Activated CD4-positive, alpha-beta memory T cell treated with anti-CD3 and anti-CD28 coated beads for 36 hours (primary cell): ENCODE results near the gene ZNF611. TPM values are rescaled to one million over a fixed set of nuclear protein-coding genes. Genes with fewer than 3 reads are reported as not detected.
"Not testable (repeated sequence)": the region's sequence is repeated elsewhere in the genome, so short reads cannot be mapped to it uniquely, and the experiment has no call there.

Experiments used
- CTCF ChIA-PET: fragments of 350-600 bp; sonication (Branson Sonifier 250); formaldehyde crosslinking; loops from one replicate; lab custom pipeline; 2021; ENCODE audit warnings: antibody characterized with exemption, inconsistent platforms; lab: Charles Lee
- POLR2A ChIA-PET: fragments of 350-600 bp; sonication (Branson Sonifier 250); formaldehyde crosslinking; loops from one replicate; lab custom pipeline; 2021; ENCODE audit warnings: antibody characterized with exemption; lab: Charles Lee
- DNase-seq: peaks from one replicate; pipeline ENCODE4 v3.0.0-alpha.2; 2020
- H3K27ac Mint-ChIP-seq: one replicate; pipeline ENCODE4 v1.8.0; 2021; ENCODE audit warnings: mixed read lengths
- H3K27me3 Mint-ChIP-seq: one replicate; pipeline ENCODE4 v1.8.0; 2021; ENCODE audit warnings: mixed read lengths
- H3K36me3 Mint-ChIP-seq: one replicate; pipeline ENCODE4 v1.8.0; 2021; ENCODE audit warnings: mixed read lengths
- H3K4me1 Mint-ChIP-seq: one replicate; pipeline ENCODE4 v1.8.0; 2021; ENCODE audit warnings: low read depth, mixed read lengths
- H3K4me3 Mint-ChIP-seq: one replicate; pipeline ENCODE4 v1.8.0; 2021; ENCODE audit warnings: mild to moderate bottlenecking, mixed read lengths
- H3K9me3 Mint-ChIP-seq: one replicate; pipeline ENCODE4 v1.8.0; 2021; ENCODE audit warnings: mixed read lengths
- intact Hi-C: fragments of 100-400 bp; cut with micrococcal nuclease; formaldehyde crosslinking; loops from one replicate; pipeline ENCODE4 v1.15.1; 2023
- total RNA-seq, 2 experiments: library from RNA; stranded (reverse); gene quantifications; one replicate each; pipeline ENCODE4 v1.2.3, GENCODE V29; 2021

The ZNF611 gene
- total RNA-seq = 10 to 100 TPM; 17.9 to 20.3 TPM

- peak; percentile 99 for DNase-seq
- peaks cover 26% of the 10 kb centered on the region for H3K4me1 Mint-ChIP-seq
- H3K27me3 Mint-ChIP-seq = no peaks in the 10 kb centered on the region
- no peaks in the 10 kb centered on the region for H3K9me3 Mint-ChIP-seq
- H3K36me3 Mint-ChIP-seq = peaks cover 4% of the 10 kb centered on the region
- CTCF ChIA-PET = interaction anchor here (0.8 kb wide), 1 partner anchor 12 kb away, joined by 3 read pairs; no protein-coding TSS in a partner anchor
- POLR2A ChIA-PET = no interaction called here
- peak within 1 kb of the TSS; percentile 89 for H3K27ac Mint-ChIP-seq
- peak within 1 kb of the TSS; percentile 76 for H3K4me3 Mint-ChIP-seq
- intact Hi-C loops = loop anchor here (1.0 to 5.0 kb wide), 5 partner anchors 45 to 208 kb away; partner anchors contain the start of genes ZNF600, ZNF808 and ZNF83
Observed at GRCh38 chr19:52734893-52735661, at the start of gene ZNF611. ZNF611 (minus strand) TSS chr19:52735044; CDS start chr19:52715894, 19,150 bp downstream.

DNA sequence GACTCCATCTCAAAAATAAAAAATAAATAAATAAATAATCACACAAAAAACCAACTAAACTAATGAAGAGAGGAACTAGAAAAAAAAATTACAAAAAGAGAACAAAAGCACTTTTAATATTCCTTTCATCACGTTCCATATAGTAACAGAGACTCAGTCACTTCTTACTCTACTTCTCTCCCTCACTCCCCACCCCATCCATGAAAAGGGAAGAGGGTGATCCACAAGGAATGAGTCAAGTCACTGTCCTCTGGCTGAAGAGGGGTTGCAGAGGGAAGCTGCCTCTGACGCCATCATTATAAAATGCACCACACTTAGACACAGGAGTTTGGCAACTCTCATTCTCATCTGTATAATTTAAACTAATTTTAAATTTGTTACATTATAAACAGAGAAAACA, 48.0 kb upstream of the ZNF611 start:
- POLR2A ChIA-PET, DNase-seq, H3K4me3 Mint-ChIP-seq, H3K27ac Mint-ChIP-seq, H3K27me3 Mint-ChIP-seq, intact Hi-C loops, CTCF ChIA-PET: not testable (repeated sequence)
- H3K36me3 Mint-ChIP-seq = peaks cover 47% of the 10 kb centered on the region
- H3K4me1 Mint-ChIP-seq = peaks cover 46% of the 10 kb centered on the region
- peaks cover 25% of the 10 kb centered on the region for H3K9me3 Mint-ChIP-seq

DNA sequence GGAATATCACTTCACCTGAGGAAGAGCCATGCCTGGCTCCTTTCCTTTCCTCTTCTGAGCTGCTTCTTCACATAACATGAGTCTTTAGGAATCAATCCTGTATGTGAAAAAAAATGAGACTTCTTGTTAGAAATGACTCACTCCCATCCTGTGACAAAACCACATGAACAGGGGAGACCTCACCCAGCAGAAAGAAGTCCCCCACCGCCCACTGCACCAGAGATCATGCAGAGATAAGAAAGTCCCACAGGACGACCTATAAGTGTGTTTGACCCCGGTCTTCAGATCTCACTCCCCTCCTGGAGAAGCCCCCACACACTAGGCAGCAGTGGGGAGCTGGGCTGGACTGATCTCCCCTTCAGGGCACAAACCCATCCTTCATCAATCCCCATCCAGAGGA, 44.0 kb upstream of the ZNF611 start:
- peaks cover 23% of the 10 kb centered on the region for H3K4me1 Mint-ChIP-seq
- peaks cover 32% of the 10 kb centered on the region for H3K9me3 Mint-ChIP-seq
- no peaks in the 10 kb centered on the region for H3K27me3 Mint-ChIP-seq
- peaks cover 71% of the 10 kb centered on the region for H3K36me3 Mint-ChIP-seq
- ChIA-PET CTCF (no interaction called here), POLR2A (no interaction called here)
- intact Hi-C loops = no loop called here
- DNase-seq = peak; percentile 64
- no peak overlapping the region for H3K4me3 Mint-ChIP-seq
- H3K27ac Mint-ChIP-seq = peak overlapping the region; percentile 13

- CTCF ChIA-PET = interaction anchor here (0.6 kb wide), 1 partner anchor 1095 kb away, joined by 3 read pairs; no protein-coding TSS in a partner anchor
- intact Hi-C loops = not testable (repeated sequence)
Observed at GRCh38 chr19:52756447-52756846, 21.6 kb upstream of the ZNF611 start.

GRCh38 chr19:52749780-52750179, 14.9 kb upstream of the ZNF611 start:
- H3K9me3 Mint-ChIP-seq = no peaks in the 10 kb centered on the region
- peaks cover 3% of the 10 kb centered on the region for H3K4me1 Mint-ChIP-seq
- H3K4me3 Mint-ChIP-seq = no peak overlapping the region
- H3K36me3 Mint-ChIP-seq = no peaks in the 10 kb centered on the region
- H3K27me3 Mint-ChIP-seq = no peaks in the 10 kb centered on the region
- intact Hi-C loops = loop anchor here (2.0 to 5.0 kb wide), 2 partner anchors 407 to 502 kb away; no protein-coding TSS in a partner anchor
- POLR2A ChIA-PET = no interaction called here
- CTCF ChIA-PET = interaction anchor here (2.0 kb wide), 1 partner anchor 405 kb away, joined by 6 read pairs; no protein-coding TSS in a partner anchor
- no peak overlapping the region for H3K27ac Mint-ChIP-seq
- DNase-seq = no peak

More at GRCh38 chr19:52756447-52756846, 21.6 kb upstream of the ZNF611 start:
- H3K27me3 Mint-ChIP-seq, POLR2A ChIA-PET, H3K27ac Mint-ChIP-seq, H3K4me1 Mint-ChIP-seq, DNase-seq, H3K4me3 Mint-ChIP-seq, H3K36me3 Mint-ChIP-seq: not testable (repeated sequence)
- H3K9me3 Mint-ChIP-seq = peaks cover 24% of the 10 kb centered on the region

DNA sequence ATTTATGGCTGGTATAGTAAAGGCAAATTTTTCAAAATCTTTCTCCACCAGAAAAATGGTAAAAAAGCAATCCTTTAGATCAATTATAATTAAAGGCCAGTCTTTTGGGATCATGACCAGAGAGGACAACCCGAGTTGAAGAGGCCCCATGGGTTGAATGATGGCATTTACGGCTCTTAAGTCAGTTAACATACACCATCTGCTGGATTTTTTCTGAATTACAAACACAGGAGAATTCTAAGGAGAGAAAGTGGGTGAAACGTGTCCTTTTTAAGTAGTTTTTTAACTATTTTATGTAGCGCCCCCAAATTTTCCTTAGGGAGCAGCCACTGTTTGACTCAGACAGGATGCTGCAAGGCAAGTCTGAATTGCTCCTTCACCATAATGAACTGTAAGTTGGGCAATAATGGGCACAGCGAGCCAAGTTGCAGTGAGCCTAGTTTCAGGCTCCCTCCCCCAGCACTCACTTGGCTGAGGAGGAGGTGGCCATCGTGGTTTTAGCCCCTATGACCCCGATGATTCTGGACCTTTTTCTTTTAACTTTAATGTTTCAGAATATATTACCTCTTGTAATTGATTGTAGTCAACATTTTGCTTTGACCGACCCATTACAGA, 13.6 kb upstream of the ZNF611 start:
- no peak overlapping the region for H3K27ac Mint-ChIP-seq
- intact Hi-C loops = loop anchor here (2.0 to 5.0 kb wide), 2 partner anchors 406 to 501 kb away; no protein-coding TSS in a partner anchor
- H3K4me1 Mint-ChIP-seq = peaks cover 3% of the 10 kb centered on the region
- no peaks in the 10 kb centered on the region for H3K27me3 Mint-ChIP-seq
- no peaks in the 10 kb centered on the region for H3K9me3 Mint-ChIP-seq
- no peaks in the 10 kb centered on the region for H3K36me3 Mint-ChIP-seq
- no peak overlapping the region for H3K4me3 Mint-ChIP-seq
- DNase-seq = no peak
- POLR2A ChIA-PET = no interaction called here
- CTCF ChIA-PET = no interaction called here

- H3K27me3 Mint-ChIP-seq, H3K9me3 Mint-ChIP-seq, H3K27ac Mint-ChIP-seq, H3K36me3 Mint-ChIP-seq, H3K4me3 Mint-ChIP-seq, POLR2A ChIA-PET, CTCF ChIA-PET: not testable (repeated sequence)
- H3K4me1 Mint-ChIP-seq = peaks cover 21% of the 10 kb centered on the region
- peak; percentile 15 for DNase-seq
- intact Hi-C loops = loop anchor here (5.0 kb wide), 1 partner anchor 499 kb away; no protein-coding TSS in a partner anchor
Observed at GRCh38 chr19:52745919-52746318, 11.1 kb upstream of the ZNF611 start.

GRCh38 chr19:52743091-52743490, 8.2 kb upstream of the ZNF611 start:
- H3K4me3 Mint-ChIP-seq = no peak overlapping the region
- H3K27ac Mint-ChIP-seq = no peak overlapping the region
- H3K4me1 Mint-ChIP-seq = peaks cover 21% of the 10 kb centered on the region
- no peaks in the 10 kb centered on the region for H3K27me3 Mint-ChIP-seq
- no peaks in the 10 kb centered on the region for H3K36me3 Mint-ChIP-seq
- ChIA-PET POLR2A (no interaction called here), CTCF (no interaction called here)
- H3K9me3 Mint-ChIP-seq = no peaks in the 10 kb centered on the region
- intact Hi-C loops = no loop called here
- no peak for DNase-seq

DNA sequence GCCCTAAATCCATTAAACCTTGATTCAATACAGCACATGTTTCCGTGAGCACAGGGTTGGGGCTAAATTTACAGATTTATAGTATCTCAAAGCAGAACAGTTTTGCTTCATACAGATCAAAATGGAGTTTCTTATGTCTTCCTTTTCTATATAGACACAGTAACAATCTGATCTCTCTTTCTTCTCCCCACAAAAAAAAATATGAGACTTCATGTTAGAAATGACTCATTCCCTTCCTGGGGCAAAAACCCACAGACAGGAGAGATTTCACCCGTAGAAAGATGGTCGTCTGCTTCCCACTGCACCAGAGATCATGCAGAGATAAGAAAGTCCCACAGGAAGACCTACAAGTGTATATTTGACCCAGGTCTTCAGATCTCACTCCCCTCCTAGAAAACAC, 7.7 kb upstream of the ZNF611 start:
- Mint-ChIP-seq H3K27me3 (no peaks in the 10 kb centered on the region), H3K27ac (peak overlapping the region; percentile 25), H3K36me3 (no peaks in the 10 kb centered on the region), H3K4me3 (no peak overlapping the region), H3K9me3 (no peaks in the 10 kb centered on the region), H3K4me1 (peaks cover 21% of the 10 kb centered on the region)
- peak; percentile 11 for DNase-seq
- intact Hi-C loops = no loop called here
- POLR2A ChIA-PET = no interaction called here
- CTCF ChIA-PET = no interaction called here

GRCh38 chr19:52741951-52742485, 7.2 kb upstream of the ZNF611 start:
- H3K27ac Mint-ChIP-seq = no peak overlapping the region
- ChIA-PET CTCF (no interaction called here), POLR2A (no interaction called here)
- DNase-seq = no peak
- H3K4me3 Mint-ChIP-seq = no peak overlapping the region
- intact Hi-C loops = no loop called here
- no peaks in the 10 kb centered on the region for H3K9me3 Mint-ChIP-seq
- H3K27me3 Mint-ChIP-seq = no peaks in the 10 kb centered on the region
- no peaks in the 10 kb centered on the region for H3K36me3 Mint-ChIP-seq
- peaks cover 21% of the 10 kb centered on the region for H3K4me1 Mint-ChIP-seq

GRCh38 chr19:52741371-52741770, 6.5 kb upstream of the ZNF611 start:
- H3K36me3 Mint-ChIP-seq, POLR2A ChIA-PET, H3K9me3 Mint-ChIP-seq, H3K27ac Mint-ChIP-seq, CTCF ChIA-PET, H3K27me3 Mint-ChIP-seq, intact Hi-C loops, DNase-seq, H3K4me3 Mint-ChIP-seq: not testable (repeated sequence)
- H3K4me1 Mint-ChIP-seq = peaks cover 21% of the 10 kb centered on the region

- ChIA-PET POLR2A (no interaction called here), CTCF (no interaction called here)
- no peak for DNase-seq
- intact Hi-C loops = loop anchor here (5.0 kb wide), 1 partner anchor 102 kb away; the partner anchor contains the start of gene ZNF83
- Mint-ChIP-seq H3K36me3 (no peaks in the 10 kb centered on the region), H3K9me3 (no peaks in the 10 kb centered on the region), H3K27ac (no peak overlapping the region), H3K27me3 (no peaks in the 10 kb centered on the region), H3K4me1 (peaks cover 27% of the 10 kb centered on the region), H3K4me3 (no peak overlapping the region)
Observed at GRCh38 chr19:52739576-52739975, 4.7 kb upstream of the ZNF611 start.
